Measurements from ENCODE around the gene CSNK1E.

Gene CSNK1E

DNA sequence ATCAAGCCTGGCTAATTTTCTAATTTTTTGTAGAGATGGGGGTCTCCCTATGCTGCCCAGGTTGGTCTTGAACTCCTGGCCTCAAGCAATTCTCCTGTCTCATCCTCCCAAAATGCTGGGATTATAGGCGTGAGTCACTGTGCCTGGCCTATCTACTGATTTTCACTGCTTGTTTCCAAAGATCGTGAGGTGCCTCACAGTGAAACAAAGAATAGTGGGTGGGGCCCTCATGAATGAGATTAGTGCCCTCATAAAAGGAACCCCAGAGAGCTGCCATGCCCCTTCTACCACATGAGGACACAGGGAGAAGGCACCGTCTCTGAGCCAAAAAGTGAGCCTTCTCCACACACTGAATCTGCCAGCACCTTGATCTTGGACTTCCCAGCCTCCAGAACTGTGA lies 67.9 kb downstream of the CSNK1E start:
- no peak for DNase-seq

DNA sequence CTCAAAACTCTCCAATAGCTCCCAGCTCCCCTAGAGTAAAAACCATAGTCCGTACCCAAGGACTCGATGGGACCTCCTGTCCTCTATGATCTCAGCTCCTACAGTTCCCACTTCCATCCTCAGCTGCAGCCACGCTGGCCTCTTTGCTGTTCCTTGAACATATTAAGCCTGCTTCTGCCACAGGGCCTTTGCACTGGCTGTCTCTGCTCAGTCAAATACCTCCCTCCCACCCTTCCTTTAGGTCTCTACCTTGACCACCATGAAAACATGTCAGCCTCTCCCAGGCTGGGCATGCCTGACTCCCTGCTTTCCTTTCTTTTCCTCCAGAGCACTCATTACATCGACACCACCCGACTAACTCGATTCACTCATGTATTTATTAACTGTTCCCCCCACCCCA lies 69.0 kb downstream of the CSNK1E start:
- no peak for DNase-seq

DNA sequence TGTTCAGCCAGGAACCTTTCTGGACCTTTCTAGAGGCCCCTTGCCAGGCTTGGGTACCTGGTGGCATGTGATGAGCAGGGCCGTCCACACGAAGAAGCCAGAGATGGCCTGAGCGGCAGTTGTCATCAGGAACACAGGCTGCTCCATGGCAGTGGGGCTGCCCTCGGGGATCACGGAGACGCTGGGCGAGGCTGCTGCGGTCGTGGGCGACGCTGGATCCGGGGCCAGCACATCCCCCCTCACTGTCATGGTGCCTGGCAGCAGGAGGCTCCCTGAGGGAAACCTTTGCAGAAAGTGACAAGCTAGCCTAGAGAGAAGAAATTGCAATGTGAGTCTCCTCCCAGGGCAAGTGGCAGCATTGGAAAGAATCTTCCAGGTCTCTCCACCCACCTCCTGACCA lies 69.5 kb downstream of the CSNK1E start:
- no peak for DNase-seq

DNA sequence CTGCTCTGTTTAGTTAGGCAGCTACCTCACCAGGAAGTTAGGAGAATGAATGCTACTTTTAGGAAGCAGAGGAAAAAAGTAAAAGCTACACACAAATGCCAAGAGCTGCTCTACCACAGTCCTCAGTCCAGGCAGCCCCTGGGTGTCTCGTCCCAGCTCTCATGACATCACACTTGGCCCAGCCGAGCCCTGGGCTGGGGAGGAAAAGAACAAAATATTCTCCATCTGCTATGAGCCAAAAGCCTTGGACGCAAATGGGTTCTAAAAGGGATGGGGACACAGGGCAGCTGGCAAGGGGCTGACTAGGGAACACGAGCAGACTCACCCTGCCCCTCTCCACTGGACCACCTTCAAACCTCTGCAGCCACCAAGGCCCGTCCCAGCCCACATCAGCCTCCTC lies 70.5 kb downstream of the CSNK1E start:
- DNase-seq = peak; percentile 68

DNA sequence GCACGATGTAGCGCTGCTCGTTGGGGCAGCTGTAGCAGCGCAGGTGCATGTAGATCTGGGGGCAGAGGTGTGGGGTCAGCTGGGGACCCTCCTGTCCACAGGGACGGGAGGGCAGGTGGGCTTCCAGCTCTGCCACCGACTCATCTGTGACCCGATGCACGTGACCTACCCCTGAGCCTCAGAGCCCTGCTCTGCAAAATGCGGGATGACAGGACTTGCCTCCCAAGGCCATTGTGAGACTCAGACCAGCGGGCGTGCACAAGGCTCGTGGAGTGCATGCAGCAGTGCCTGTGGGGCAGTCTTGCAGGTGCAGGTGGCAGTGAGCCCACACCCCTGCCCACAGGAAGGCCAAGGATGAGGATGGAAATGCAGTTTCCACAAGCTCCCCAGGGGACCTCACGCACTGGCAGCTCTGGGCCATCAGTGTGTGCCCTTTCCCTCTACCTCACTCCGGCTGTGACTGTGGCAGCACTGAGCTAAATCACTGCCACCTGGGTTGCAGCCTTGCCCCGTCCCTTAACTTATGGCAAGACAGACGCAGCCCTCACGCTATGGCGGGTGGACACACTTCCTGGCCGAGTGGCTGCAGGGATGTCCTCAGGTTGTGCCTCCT lies 71.1 kb downstream of the CSNK1E start:
- no peak for DNase-seq

DNA sequence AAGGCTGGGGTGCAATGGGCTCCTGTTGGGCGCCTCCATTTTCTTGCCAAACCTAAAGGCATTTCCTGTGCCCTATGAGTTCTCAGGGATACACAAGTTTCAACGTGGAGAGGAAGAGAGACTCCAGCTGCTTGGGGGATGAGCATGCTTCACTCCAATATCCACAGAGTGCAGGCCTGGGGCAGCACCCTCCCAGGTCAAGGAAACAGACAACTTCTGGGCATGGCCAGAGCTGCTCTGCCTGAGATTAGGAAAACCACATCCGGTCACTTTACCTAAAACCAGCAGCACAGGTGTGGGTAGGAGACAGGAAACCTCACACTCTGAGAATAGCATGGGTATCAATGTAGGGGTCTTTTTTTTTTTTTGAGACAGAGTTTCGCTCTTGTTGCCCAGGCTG lies 73.1 kb downstream of the CSNK1E start:
- no peak for DNase-seq

DNA sequence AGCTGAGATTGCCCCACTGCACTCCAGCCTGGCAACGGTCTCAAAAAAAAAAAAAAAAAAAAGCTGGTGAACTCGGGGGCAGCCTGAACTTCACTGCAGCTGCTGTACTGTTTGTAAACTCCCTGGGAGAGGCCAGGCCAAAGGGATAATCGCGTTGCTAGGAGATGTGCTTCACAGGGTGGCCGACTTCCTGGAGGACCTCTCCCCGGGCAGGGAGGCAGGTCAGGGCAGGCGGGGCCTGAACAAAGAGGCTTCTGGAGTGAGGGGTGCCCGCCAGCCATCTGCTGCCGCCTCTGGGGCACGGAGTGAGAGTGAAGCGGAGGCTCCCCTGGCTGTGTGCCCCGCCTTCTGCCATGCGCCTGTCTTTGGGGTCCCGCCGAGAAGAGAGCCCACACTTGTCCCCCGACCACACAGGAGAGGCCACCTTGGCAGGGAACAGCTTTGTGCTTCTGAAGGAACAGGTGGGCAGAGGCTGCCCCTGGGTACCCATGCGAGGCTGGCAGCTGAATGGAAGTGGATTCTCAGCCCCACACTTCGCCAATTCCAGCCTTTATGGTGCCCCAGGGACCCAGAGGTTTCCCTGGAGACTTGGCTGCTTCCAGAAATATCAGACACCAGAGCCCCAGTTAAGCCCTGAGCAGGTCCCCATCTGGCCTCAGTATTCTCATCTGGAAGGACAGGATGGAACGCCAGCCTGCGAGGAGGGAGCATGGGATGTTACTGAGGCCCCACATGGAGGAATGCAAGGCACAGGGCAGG lies 74.0 kb downstream of the CSNK1E start:
- DNase-seq = no peak

DNA sequence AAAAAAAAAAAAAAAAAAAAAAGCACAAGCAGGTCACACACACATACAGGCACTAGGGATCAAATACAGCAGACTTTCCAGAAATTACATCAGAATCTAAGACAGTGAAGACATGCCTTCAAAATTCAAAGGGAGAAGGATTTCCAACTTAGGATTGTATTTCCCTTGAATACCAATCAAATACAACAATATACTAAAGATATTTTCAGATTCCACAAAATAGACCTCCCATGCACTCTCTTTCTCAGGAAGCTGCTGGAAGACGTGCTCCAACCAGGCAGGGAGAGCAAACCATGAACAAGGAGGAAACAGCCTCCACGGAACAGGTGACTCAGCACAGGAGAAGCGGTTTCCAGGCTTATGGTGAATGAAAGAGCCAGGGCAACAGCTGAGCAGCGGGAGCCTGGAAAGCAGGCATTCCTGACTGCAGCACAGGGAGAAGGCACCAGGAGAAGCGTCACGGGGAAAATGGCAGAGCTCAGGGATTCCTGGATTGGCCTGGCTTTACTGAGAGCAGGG lies 76.4 kb downstream of the CSNK1E start:
- DNase-seq = peak; percentile 67
